Prostate gland (tissue), 2 donors: ENCODE measurements around the gene CDC73. TPM values are rescaled to one million over a fixed set of nuclear protein-coding genes. Genes with fewer than 3 reads are reported as not detected.

Experiments
- DNase-seq: peaks from one replicate; pipeline ENCODE4 v3.0.0-alpha.2; 2019; ENCODE audit warnings: low spot score
- H3K27ac ChIP-seq, 2 donors: fragments of 200-600 bp; sonication (generic); 2 replicates each; pipeline ENCODE4 v1.5.1; 2017 to 2019
- H3K27me3 ChIP-seq: fragments of 200-600 bp; sonication (generic); replicated peaks from 2 replicates; pipeline ENCODE4 v1.5.1; 2019; ENCODE audit not compliant: insufficient read depth
- H3K36me3 ChIP-seq, 2 donors: fragments of 200-600 bp; sonication (generic); 1 replicate in 1 of 2; 2 replicates in 1 of 2; pipeline versions ENCODE4 v1.5.1 to v1.8.1; 2017 to 2019
- H3K4me1 ChIP-seq: fragments of 200-600 bp; sonication (generic); replicated peaks from 2 replicates; pipeline ENCODE4 v1.5.1; 2019
- H3K4me3 ChIP-seq, 2 donors: fragments of 200-600 bp; sonication (generic); 2 replicates each; pipeline ENCODE4 v1.5.1; 2017 to 2019
- H3K9me3 ChIP-seq: fragments of 200-600 bp; sonication (generic); 2 replicates; pipeline ENCODE4 v1.5.1; 2017
- POLR2A ChIP-seq: fragments of 450-650 bp; IDR thresholded peaks from one replicate; pipeline ENCODE4 v1.6.1; 2016; ENCODE audit warnings: antibody characterized with exemption, mild to moderate bottlenecking
- POLR2AphosphoS5 ChIP-seq: sonication (generic); formaldehyde crosslinking; IDR thresholded peaks from one replicate; pipeline ENCODE4 v1.6.1; 2017; ENCODE audit warnings: antibody characterized with exemption
- WGBS: methylation state at CpG from one replicate; pipeline ENCODE4 v1.1.5; 2018; 5-methylcytosine and 5-hydroxymethylcytosine counted together
- intact Hi-C: fragments of 100-400 bp; cut with DNase I; formaldehyde crosslinking; loops from one replicate; pipeline ENCODE4 v1.14.2; 2022
- total RNA-seq, 2 donors: library from RNA; depleted of rRNA; stranded (reverse); fragments of >200 nt; gene quantifications; one replicate each; pipeline ENCODE4 v1.1.0, GENCODE V29; 2016
- TF ChIP-seq, protein P1 (sequence below), 4 experiments: fragments of 200-600 bp in 2 of 4; fragments of 450-650 bp in 2 of 4; sonication (generic) in 2 of 4; IDR thresholded peaks; 1 replicate in 3 of 4; 2 replicates in 1 of 4; pipeline ENCODE4 v1.5.1; 2016 to 2019; ENCODE audit warnings: antibody characterized with exemption in 4 of 4, mild to moderate bottlenecking in 2 of 4, moderate library complexity in 2 of 4

CDC73 gene
- total RNA-seq, 2 donors from 2014 or later, result 36.2 to 48.0 TPM

- Histone ChIP-seq H3K27ac (no peak overlapping the region), H3K36me3 (no peaks in the 10 kb centered on the region), H3K27me3 (no peaks in the 10 kb centered on the region), H3K4me1 (no peaks in the 10 kb centered on the region), H3K9me3 (no peaks in the 10 kb centered on the region), H3K4me3 (no peak overlapping the region)
- DNase-seq, result no peak
- WGBS, result 36% methylated on average over 3 of the region's 3 CpGs
- TF ChIP-seq, protein P1, sequence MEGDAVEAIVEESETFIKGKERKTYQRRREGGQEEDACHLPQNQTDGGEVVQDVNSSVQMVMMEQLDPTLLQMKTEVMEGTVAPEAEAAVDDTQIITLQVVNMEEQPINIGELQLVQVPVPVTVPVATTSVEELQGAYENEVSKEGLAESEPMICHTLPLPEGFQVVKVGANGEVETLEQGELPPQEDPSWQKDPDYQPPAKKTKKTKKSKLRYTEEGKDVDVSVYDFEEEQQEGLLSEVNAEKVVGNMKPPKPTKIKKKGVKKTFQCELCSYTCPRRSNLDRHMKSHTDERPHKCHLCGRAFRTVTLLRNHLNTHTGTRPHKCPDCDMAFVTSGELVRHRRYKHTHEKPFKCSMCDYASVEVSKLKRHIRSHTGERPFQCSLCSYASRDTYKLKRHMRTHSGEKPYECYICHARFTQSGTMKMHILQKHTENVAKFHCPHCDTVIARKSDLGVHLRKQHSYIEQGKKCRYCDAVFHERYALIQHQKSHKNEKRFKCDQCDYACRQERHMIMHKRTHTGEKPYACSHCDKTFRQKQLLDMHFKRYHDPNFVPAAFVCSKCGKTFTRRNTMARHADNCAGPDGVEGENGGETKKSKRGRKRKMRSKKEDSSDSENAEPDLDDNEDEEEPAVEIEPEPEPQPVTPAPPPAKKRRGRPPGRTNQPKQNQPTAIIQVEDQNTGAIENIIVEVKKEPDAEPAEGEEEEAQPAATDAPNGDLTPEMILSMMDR (IDR thresholded peaks at IDR 0.05), result no peak
- no peak for TF ChIP-seq POLR2A
- TF ChIP-seq POLR2AphosphoS5, result no peak
- intact Hi-C loops, result no loop called here
These were observed 35.0 kb downstream of the CDC73 start for GRCh38 chr1:193156822-193157142.

GRCh38 chr1:193157360-193157759, 35.5 kb downstream of the CDC73 start:
- intact Hi-C loops, result no loop called here
- no peak for TF ChIP-seq POLR2AphosphoS5
- TF ChIP-seq POLR2A, result no peak
- TF ChIP-seq, protein P1 (IDR thresholded peaks at IDR 0.05), result no peak
- DNase-seq, result no peak

DNA sequence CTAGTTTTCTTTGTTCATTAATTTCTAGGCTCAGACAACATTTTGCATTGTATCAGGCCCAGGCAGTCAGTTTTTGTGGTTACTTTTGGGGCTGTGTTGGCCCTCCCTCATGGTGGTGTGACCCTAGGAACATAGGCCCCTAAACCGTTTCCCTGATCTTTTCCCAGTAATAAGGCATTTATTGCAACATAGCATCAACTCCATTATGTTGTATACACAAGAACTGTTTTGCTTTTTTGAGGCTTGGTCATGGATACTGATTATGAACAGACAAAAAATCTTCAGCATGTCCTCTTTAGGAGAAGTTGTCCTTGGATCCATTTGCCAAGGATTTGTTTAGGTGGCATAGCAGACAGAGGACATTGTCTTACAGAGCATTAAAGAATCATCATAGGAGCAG, 54.3 kb downstream of the CDC73 start:
- TF ChIP-seq POLR2AphosphoS5 (no peak), POLR2A (no peak)
- TF ChIP-seq, protein P1 (IDR thresholded peaks at IDR 0.05), result no peak
- intact Hi-C loops, result no loop called here
- H3K9me3 ChIP-seq, result no peaks in the 10 kb centered on the region
- no peaks in the 10 kb centered on the region for H3K27me3 ChIP-seq
- 71% methylated on average over 1 of the region's 1 CpG for WGBS
- no peak overlapping the region for H3K27ac ChIP-seq
- no peaks in the 10 kb centered on the region for H3K4me1 ChIP-seq
- no peaks in the 10 kb centered on the region for H3K36me3 ChIP-seq
- H3K4me3 ChIP-seq, result no peak overlapping the region
- no peak for DNase-seq

More at GRCh38 chr1:193157360-193157759, 35.5 kb downstream of the CDC73 start:
- Histone ChIP-seq H3K4me3 (no peak overlapping the region), H3K27ac (no peak overlapping the region), H3K9me3 (no peaks in the 10 kb centered on the region), H3K27me3 (no peaks in the 10 kb centered on the region), H3K36me3 (no peaks in the 10 kb centered on the region), H3K4me1 (no peaks in the 10 kb centered on the region)
- 79% methylated on average over 2 of the region's 2 CpGs for WGBS

- intact Hi-C loops, result no loop called here
These were observed 55.0 kb downstream of the CDC73 start for GRCh38 chr1:193176788-193177187.

GRCh38 chr1:193179094-193179493, 57.3 kb downstream of the CDC73 start:
- Histone ChIP-seq H3K4me3 (no peak overlapping the region), H3K9me3 (no peaks in the 10 kb centered on the region), H3K27me3 (no peaks in the 10 kb centered on the region), H3K36me3 (no peaks in the 10 kb centered on the region), H3K27ac (no peak overlapping the region), H3K4me1 (no peaks in the 10 kb centered on the region)
- intact Hi-C loops, result no loop called here
- no peak for DNase-seq
- WGBS, result 23% methylated on average over 4 of the region's 4 CpGs
- TF ChIP-seq, protein P1 (IDR thresholded peaks at IDR 0.05), result no peak
- TF ChIP-seq POLR2A (no peak), POLR2AphosphoS5 (no peak)

More at GRCh38 chr1:193176788-193177187, 55.0 kb downstream of the CDC73 start:
- H3K27ac ChIP-seq, result no peak overlapping the region
- no peaks in the 10 kb centered on the region for H3K27me3 ChIP-seq
- TF ChIP-seq POLR2AphosphoS5 (no peak), POLR2A (no peak)
- TF ChIP-seq, protein P1 (IDR thresholded peaks at IDR 0.05), result no peak
- DNase-seq, result no peak
- H3K4me3 ChIP-seq, result no peak overlapping the region
- H3K9me3 ChIP-seq, result no peaks in the 10 kb centered on the region
- no peaks in the 10 kb centered on the region for H3K4me1 ChIP-seq
- no peaks in the 10 kb centered on the region for H3K36me3 ChIP-seq
